Peyer's patch (tissue), 4 donors: Measurements from ENCODE around the gene FILIP1L. TPM values are rescaled to one million over a fixed set of nuclear protein-coding genes. Genes with fewer than 3 reads are reported as not detected.

Experiments used
- DNase-seq, 3 donors: peaks; one replicate each; pipeline ENCODE4 v3.0.0-alpha.2; 2017 to 2019
- H3K27ac ChIP-seq, 4 donors: fragments of 200-600 bp; sonication (generic); one replicate each; pipeline ENCODE4 v1.5.1; 2016 to 2019
- H3K27me3 ChIP-seq, 2 donors: fragments of 200-600 bp; sonication (generic); one replicate each; pipeline ENCODE4 v1.5.1; 2019
- H3K36me3 ChIP-seq, 3 donors: fragments of 200-600 bp; sonication (generic); one replicate each; pipeline ENCODE4 v1.5.1; 2016 to 2019
- H3K4me1 ChIP-seq, 4 donors: fragments of 200-600 bp; sonication (generic); one replicate each; pipeline ENCODE4 v1.5.1; 2016 to 2019
- H3K4me3 ChIP-seq, 4 donors: fragments of 200-600 bp; sonication (generic); 1 replicate in 3 of 4; 2 replicates in 1 of 4; pipeline ENCODE4 v1.5.1; 2016 to 2019; ENCODE audit warnings: mild to moderate bottlenecking in 1 of 4
- H3K9me3 ChIP-seq, 4 donors: fragments of 200-600 bp; sonication (generic); one replicate each; pipeline ENCODE4 v1.5.1; 2016 to 2019; ENCODE audit warnings: mild to moderate bottlenecking in 1 of 4
- POLR2A ChIP-seq, 2 donors: fragments of 450-650 bp; IDR thresholded peaks; one replicate each; pipeline ENCODE4 v1.5.1; 2017; ENCODE audit warnings: antibody characterized with exemption in 2 of 2, mild to moderate bottlenecking in 2 of 2, moderate library complexity in 2 of 2
- total RNA-seq, 4 donors: library from RNA; depleted of rRNA; stranded (reverse); fragments of >200 nt; gene quantifications; one replicate each; pipeline ENCODE4 v1.1.0, GENCODE V29; 2016
- TF ChIP-seq, protein P1 (sequence below), 6 experiments: fragments of 450-650 bp in 4 of 6; fragments of 200-600 bp in 2 of 6; sonication (generic) in 1 of 6; IDR thresholded peaks; one replicate each; pipeline ENCODE4 v1.5.1; 2017 to 2019; ENCODE audit warnings: antibody characterized with exemption in 6 of 6, mild to moderate bottlenecking in 3 of 6, moderate library complexity in 1 of 6

FILIP1L gene
- total RNA-seq, 4 donors from 2014 or later = 5.3 to 69.3 (median 13.1) TPM

- Histone ChIP-seq H3K9me3 (no peaks in the 10 kb centered on the region), H3K4me1 (no peaks in the 10 kb centered on the region), H3K36me3 (no peaks in the 10 kb centered on the region), H3K27ac (no peak overlapping the region), H3K4me3 (no peak overlapping the region), H3K27me3 (no peaks in the 10 kb centered on the region)
- no peak for DNase-seq
- TF ChIP-seq, protein P1, sequence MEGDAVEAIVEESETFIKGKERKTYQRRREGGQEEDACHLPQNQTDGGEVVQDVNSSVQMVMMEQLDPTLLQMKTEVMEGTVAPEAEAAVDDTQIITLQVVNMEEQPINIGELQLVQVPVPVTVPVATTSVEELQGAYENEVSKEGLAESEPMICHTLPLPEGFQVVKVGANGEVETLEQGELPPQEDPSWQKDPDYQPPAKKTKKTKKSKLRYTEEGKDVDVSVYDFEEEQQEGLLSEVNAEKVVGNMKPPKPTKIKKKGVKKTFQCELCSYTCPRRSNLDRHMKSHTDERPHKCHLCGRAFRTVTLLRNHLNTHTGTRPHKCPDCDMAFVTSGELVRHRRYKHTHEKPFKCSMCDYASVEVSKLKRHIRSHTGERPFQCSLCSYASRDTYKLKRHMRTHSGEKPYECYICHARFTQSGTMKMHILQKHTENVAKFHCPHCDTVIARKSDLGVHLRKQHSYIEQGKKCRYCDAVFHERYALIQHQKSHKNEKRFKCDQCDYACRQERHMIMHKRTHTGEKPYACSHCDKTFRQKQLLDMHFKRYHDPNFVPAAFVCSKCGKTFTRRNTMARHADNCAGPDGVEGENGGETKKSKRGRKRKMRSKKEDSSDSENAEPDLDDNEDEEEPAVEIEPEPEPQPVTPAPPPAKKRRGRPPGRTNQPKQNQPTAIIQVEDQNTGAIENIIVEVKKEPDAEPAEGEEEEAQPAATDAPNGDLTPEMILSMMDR (IDR thresholded peaks at IDR 0.05) = no peak
- TF ChIP-seq POLR2A (IDR thresholded peaks at IDR 0.05) = no peak
Observed at GRCh38 chr3:99972380-99973104, 141.8 kb downstream of the FILIP1L start.

GRCh38 chr3:99971761-99972160 lies 142.5 kb downstream of the FILIP1L start:
- Histone ChIP-seq H3K36me3 (no peaks in the 10 kb centered on the region), H3K27ac (no peak overlapping the region), H3K4me1 (no peaks in the 10 kb centered on the region), H3K4me3 (no peak overlapping the region), H3K27me3 (no peaks in the 10 kb centered on the region), H3K9me3 (no peaks in the 10 kb centered on the region)
- no peak for DNase-seq
- TF ChIP-seq POLR2A (IDR thresholded peaks at IDR 0.05) = no peak
- TF ChIP-seq, protein P1 (IDR thresholded peaks at IDR 0.05) = no peak

GRCh38 chr3:99970198-99970597 lies 144.1 kb downstream of the FILIP1L start:
- Histone ChIP-seq H3K4me3 (no peak overlapping the region), H3K27ac (no peak overlapping the region), H3K9me3 (no peaks in the 10 kb centered on the region), H3K27me3 (no peaks in the 10 kb centered on the region), H3K4me1 (no peaks in the 10 kb centered on the region), H3K36me3 (no peaks in the 10 kb centered on the region)
- no peak for DNase-seq
- TF ChIP-seq POLR2A (IDR thresholded peaks at IDR 0.05) = no peak
- TF ChIP-seq, protein P1 (IDR thresholded peaks at IDR 0.05) = no peak

GRCh38 chr3:99969136-99969535 lies 145.2 kb downstream of the FILIP1L start:
- H3K9me3 ChIP-seq = no peaks in the 10 kb centered on the region
- DNase-seq = no peak
- TF ChIP-seq POLR2A (IDR thresholded peaks at IDR 0.05) = no peak
- TF ChIP-seq, protein P1 (IDR thresholded peaks at IDR 0.05) = no peak

GRCh38 chr3:99967796-99968195 lies 146.5 kb downstream of the FILIP1L start:
- TF ChIP-seq, protein P1 (IDR thresholded peaks at IDR 0.05) = no peak
- Histone ChIP-seq H3K9me3 (no peaks in the 10 kb centered on the region), H3K27ac (no peak overlapping the region), H3K4me1 (no peaks in the 10 kb centered on the region), H3K4me3 (no peak overlapping the region), H3K27me3 (no peaks in the 10 kb centered on the region), H3K36me3 (no peaks in the 10 kb centered on the region)
- DNase-seq = no peak

More at GRCh38 chr3:99969136-99969535, 145.2 kb downstream of the FILIP1L start:
- Histone ChIP-seq H3K27ac (no peak overlapping the region), H3K36me3 (no peaks in the 10 kb centered on the region), H3K27me3 (no peaks in the 10 kb centered on the region), H3K4me3 (no peak overlapping the region), H3K4me1 (no peaks in the 10 kb centered on the region)
